ENCODE results near the gene FNDC3B.

Gene FNDC3B

DNA sequence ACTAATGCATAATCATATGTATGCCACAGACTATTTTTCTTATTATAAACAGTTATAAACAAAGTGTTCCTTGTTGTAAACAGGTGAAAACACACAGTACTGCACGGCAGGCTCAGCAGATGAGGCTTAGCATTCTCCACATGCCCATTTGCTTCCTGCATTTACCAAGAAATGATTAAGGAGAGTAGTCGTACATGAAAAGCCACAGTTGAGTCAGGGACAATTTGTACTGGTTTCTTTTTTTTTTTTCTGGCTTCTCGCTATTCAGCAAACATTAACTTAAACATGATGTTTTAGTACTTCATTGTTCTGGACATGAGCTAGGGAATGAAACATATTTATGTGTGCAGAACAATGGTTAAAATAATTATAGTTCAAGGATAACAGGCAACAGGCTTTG lies 345.5 kb downstream of the FNDC3B start:
- Histone ChIP-seq H3K27ac (no peak overlapping the region), H3K4me3 (no peak overlapping the region)
- TF ChIP-seq, protein P1, sequence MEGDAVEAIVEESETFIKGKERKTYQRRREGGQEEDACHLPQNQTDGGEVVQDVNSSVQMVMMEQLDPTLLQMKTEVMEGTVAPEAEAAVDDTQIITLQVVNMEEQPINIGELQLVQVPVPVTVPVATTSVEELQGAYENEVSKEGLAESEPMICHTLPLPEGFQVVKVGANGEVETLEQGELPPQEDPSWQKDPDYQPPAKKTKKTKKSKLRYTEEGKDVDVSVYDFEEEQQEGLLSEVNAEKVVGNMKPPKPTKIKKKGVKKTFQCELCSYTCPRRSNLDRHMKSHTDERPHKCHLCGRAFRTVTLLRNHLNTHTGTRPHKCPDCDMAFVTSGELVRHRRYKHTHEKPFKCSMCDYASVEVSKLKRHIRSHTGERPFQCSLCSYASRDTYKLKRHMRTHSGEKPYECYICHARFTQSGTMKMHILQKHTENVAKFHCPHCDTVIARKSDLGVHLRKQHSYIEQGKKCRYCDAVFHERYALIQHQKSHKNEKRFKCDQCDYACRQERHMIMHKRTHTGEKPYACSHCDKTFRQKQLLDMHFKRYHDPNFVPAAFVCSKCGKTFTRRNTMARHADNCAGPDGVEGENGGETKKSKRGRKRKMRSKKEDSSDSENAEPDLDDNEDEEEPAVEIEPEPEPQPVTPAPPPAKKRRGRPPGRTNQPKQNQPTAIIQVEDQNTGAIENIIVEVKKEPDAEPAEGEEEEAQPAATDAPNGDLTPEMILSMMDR (IDR thresholded peaks at IDR 0.05) = no peak
- DNase-seq (ENCODE audit: low spot score) = no peak

DNA sequence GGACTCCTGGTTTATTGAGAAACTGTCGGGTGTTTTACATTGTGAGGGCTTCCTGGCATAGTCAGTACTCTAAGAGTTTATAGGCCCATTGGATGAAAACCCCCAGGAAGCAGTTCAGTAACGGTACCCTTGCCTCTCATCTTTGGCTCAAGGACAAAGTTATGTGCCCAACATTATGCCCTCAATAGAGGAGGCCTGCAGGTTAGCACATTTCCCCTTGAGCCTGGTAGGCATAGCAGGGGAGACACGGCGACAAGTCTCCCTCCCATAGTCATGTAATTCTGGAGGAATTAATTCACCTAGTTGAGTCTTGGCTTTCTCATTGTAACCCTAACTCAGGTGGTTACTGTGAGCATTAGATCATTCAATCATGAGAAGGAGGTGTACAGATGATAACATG lies 348.4 kb downstream of the FNDC3B start:
- Histone ChIP-seq H3K27ac (no peak overlapping the region), H3K4me3 (no peak overlapping the region)
- DNase-seq (ENCODE audit: low spot score) = no peak
- TF ChIP-seq, protein P1 (IDR thresholded peaks at IDR 0.05) = no peak

DNA sequence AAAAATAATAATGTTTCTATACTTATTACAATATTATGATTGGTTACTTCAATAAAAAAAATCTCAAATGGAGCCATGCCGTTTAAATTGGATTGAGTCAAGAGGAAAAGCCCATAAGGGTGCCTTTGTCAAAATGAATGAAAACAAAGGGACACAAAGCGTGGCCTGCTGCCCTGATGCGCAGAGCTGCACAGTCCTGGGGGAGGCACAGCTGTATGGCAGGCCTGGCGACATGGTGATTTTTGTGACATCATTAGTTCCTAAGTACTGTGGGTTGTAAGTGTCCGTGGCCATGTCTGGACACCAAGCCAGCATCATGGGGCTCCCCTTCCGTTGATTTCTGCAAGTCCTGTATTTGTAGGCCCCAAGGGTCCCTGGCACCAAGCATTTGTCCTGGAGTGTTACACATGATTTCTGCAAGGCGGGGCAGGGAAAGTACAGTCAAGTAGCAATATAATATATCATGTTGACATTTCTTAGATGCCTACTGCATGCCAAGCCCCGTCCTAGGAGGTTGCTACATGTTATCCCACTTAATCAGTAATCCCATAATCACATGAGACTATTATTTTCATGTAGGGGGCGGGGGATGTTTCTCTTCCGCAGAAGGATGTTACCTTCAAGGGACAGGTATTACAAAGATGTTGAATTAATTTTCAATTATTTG lies 349.2 kb downstream of the FNDC3B start:
- Histone ChIP-seq H3K4me3 (no peak overlapping the region), H3K27ac (no peak overlapping the region)
- DNase-seq (ENCODE audit: low spot score) = no peak
- TF ChIP-seq, protein P1 (IDR thresholded peaks at IDR 0.05) = no peak

DNA sequence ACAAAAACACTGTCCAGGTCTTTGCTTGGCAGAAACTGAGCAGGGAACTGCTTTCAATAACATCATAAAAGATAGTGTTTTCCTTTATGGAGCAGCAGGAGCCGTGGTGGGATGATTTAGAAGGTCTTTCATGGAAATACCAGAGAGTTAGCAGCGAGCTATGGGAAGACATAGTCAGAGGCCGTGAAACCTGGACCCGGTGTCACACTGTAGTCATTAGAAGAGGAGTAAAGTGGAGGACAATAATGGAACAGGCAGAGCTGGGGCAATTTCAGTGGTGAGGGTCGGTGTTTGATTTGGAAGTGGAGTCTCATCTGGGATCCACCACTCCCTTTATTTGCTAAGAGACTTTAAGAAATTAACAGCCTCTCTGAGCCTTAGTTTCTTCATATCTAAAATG lies 351.4 kb downstream of the FNDC3B start:
- TF ChIP-seq, protein P1 (IDR thresholded peaks at IDR 0.05) = no peak
- H3K4me3 ChIP-seq = no peak overlapping the region
- no peak overlapping the region for H3K27ac ChIP-seq
- DNase-seq (ENCODE audit: low spot score) = no peak

DNA sequence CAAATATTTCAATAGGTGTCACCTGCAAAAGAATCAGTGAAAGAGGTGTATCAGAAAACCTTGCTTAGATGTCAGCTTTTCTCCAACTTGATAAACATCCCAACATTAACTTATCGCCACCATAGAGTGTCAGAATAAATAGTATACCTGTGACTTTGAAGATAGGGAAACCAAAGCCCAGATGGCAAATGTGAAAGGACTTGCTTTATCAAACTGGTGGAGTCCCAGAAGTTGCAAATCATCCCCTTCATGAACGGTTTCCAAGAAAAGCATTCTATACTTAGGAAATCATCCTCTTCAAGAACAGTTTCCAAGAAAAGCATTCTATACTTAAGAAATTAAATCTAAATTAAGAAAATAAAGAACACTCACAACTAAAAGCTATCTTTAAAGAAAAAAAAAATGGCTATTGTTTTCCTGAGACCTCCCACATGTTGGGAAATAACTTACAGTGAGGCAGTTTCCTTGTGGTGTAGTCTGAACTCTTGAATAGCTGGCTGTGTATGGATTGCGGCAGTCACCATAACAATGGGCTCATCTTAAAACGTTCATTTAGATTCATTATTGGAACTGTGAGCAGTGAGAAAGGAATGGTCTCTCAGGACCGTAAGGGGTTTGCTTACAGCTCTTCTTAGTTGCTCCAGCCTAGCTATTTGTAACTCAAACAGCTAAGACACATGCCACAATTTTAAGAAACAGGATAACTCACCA lies 352.4 kb downstream of the FNDC3B start:
- Histone ChIP-seq H3K27ac (no peak overlapping the region), H3K4me3 (no peak overlapping the region)
- TF ChIP-seq, protein P1 (IDR thresholded peaks at IDR 0.05) = no peak
- DNase-seq (ENCODE audit: low spot score) = no peak

DNA sequence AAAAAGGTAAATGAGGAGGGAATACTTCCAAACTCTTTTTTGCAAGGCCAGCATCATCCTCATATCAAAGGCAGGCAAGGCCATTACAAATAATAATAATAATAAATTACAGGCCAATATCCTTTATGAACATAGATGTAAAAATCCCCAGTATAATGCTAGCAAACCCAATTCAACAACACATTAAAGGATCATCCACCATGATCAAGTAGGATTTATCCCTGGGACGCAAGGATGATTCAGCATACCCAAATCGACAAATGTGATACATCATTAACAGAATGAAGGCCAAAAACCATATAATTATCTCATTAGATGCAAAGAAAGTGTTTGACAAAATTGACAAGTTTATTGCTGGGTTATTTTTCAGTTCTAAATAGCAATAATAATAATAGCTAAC lies 355.3 kb downstream of the FNDC3B start:
- TF ChIP-seq, protein P1 (IDR thresholded peaks at IDR 0.05) = no peak
- Histone ChIP-seq H3K27ac (no peak overlapping the region), H3K4me3 (no peak overlapping the region)
- DNase-seq (ENCODE audit: low spot score) = no peak

DNA sequence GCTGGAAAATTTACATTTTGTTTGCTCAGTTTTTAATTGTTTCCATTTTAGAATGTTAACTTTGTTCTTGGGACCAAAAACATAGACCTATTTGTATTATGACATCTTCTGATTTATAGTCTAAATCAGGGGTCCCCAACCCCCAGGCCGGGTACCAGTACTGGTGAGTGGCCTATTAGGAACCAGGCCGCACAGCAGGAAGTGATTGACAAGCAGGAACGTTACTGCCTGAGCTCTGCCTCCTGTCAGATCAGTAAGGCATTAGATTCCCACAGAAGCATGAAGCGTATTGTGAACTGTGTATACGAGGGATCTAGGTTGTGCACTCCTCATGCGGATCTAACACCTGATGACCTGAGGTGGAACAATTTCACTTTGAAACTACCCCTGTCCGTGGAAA lies 357.0 kb downstream of the FNDC3B start:
- Histone ChIP-seq H3K4me3 (no peak overlapping the region), H3K27ac (no peak overlapping the region)
- TF ChIP-seq, protein P1 (IDR thresholded peaks at IDR 0.05) = no peak
- DNase-seq (ENCODE audit: low spot score) = no peak

Data from coronary artery (tissue), 2 donors.